Keratinocyte (primary cell): ENCODE data around the gene INAVA. TPM values are rescaled to one million over a fixed set of nuclear protein-coding genes. Genes with fewer than 3 reads are reported as not detected.

ENCODE experiments used
- DNase-seq: peaks from one replicate; pipeline ENCODE4 v3.0.0-alpha.2; 2011; ENCODE audit warnings: low read depth, missing footprints, low spot score
- FAIRE-seq: peaks from 2 replicates; lab custom pipeline; 2011; peaks lifted over from hg19 to GRCh38; lab: Jason Lieb, UNC
- H2AFZ ChIP-seq: 2 replicates; pipeline ENCODE4 v1.6.0; 2012; ENCODE audit warnings: low read length, control low read depth, inconsistent platforms; ENCODE audit not compliant: control insufficient read depth
- H3K27ac ChIP-seq: 2 replicates; pipeline ENCODE4 v1.5.1; 2011; ENCODE audit warnings: low read length; ENCODE audit not compliant: control insufficient read depth, insufficient read depth
- H3K27me3 ChIP-seq: 3 replicates; pipeline ENCODE4 v1.6.0; 2011; ENCODE audit warnings: low read length; ENCODE audit not compliant: control insufficient read depth, insufficient read depth; ENCODE audit errors: extremely low read depth
- H3K36me3 ChIP-seq, 2 experiments: 2 replicates in 1 of 2; 3 replicates in 1 of 2; pipeline ENCODE4 v1.5.1; 2011; ENCODE audit warnings: low read length in 2 of 2, mild to moderate bottlenecking in 1 of 2; ENCODE audit not compliant: control insufficient read depth in 2 of 2, insufficient read depth in 2 of 2; ENCODE audit errors: extremely low read depth in 1 of 2
- H3K4me1 ChIP-seq: 3 replicates; pipeline ENCODE4 v1.5.1; 2011; ENCODE audit warnings: low read length; ENCODE audit not compliant: control insufficient read depth, insufficient read depth; ENCODE audit errors: extremely low read depth
- H3K4me2 ChIP-seq: 3 replicates; pipeline ENCODE4 v1.6.0; 2011; ENCODE audit warnings: low read depth, low read length; ENCODE audit not compliant: control insufficient read depth, insufficient read depth; ENCODE audit errors: extremely low read depth
- H3K4me3 ChIP-seq, 3 experiments: fragments of 200-600 bp in 1 of 3; sonication (generic) in 1 of 3; 2 replicates in 2 of 3; 3 replicates in 1 of 3; pipeline ENCODE4 v1.5.1; 2011 to 2016; ENCODE audit warnings: low read length in 3 of 3, mild to moderate bottlenecking in 3 of 3, control low read depth in 2 of 3, inconsistent platforms in 1 of 3, low read depth in 1 of 3, mixed read lengths in 1 of 3, mixed run types in 1 of 3, moderate library complexity in 1 of 3; ENCODE audit not compliant: control insufficient read depth in 2 of 3, insufficient read depth in 2 of 3; ENCODE audit errors: extremely low read depth in 1 of 3
- H3K79me2 ChIP-seq: 2 replicates; pipeline ENCODE4 v1.6.0; 2012; ENCODE audit warnings: low read length; ENCODE audit not compliant: control insufficient read depth, insufficient read depth
- H3K9ac ChIP-seq: 3 replicates; pipeline ENCODE4 v1.6.0; 2011; ENCODE audit warnings: low read length; ENCODE audit not compliant: control insufficient read depth, insufficient read depth; ENCODE audit errors: extremely low read depth
- H3K9me1 ChIP-seq: 3 replicates; pipeline ENCODE4 v1.6.0; 2011; ENCODE audit warnings: low read length; ENCODE audit not compliant: control insufficient read depth, insufficient read depth; ENCODE audit errors: extremely low read depth
- H3K9me3 ChIP-seq: 2 replicates; pipeline ENCODE4 v1.5.1; 2012; ENCODE audit warnings: low read depth, low read length; ENCODE audit not compliant: control insufficient read depth
- H4K20me1 ChIP-seq: 3 replicates; pipeline ENCODE4 v1.6.0; 2011; ENCODE audit warnings: low read length; ENCODE audit not compliant: control insufficient read depth, insufficient read depth; ENCODE audit errors: extremely low read depth
- EZH2 ChIP-seq: IDR thresholded peaks from one replicate; pipeline ENCODE4 v1.6.1; 2012; ENCODE audit warnings: inconsistent platforms, mild to moderate bottlenecking, low read length, moderate library complexity
- dilution Hi-C: fragments of 300-500 bp; cut with MboI; formaldehyde crosslinking; loops from one replicate; pipeline ENCODE4 v1.7.0; 2020; ENCODE audit warnings: low sequenced_read_pairs; ENCODE audit not compliant: extremely low pct_ligation_motif_present
- polyA plus RNA-seq, 5 experiments: library from polyadenylated mRNA; depleted of rRNA in 3 of 5; stranded (reverse) in 3 of 5; stranded (forward) in 1 of 5; unstranded in 1 of 5; fragments of >200 nt; gene quantifications; 1 replicate in 1 of 5; 2 replicates in 3 of 5; 3 replicates in 1 of 5; pipeline versions ENCODE4 v1.2.1 to v1.2.3, GENCODE V29; 2011 to 2012; ENCODE audit warnings: missing spikeins in 2 of 5, low read depth in 1 of 5, low replicate concordance in 1 of 5
- TF ChIP-seq, protein P1 (sequence below), 3 experiments: IDR thresholded peaks in 1 of 3; conservative IDR thresholded peaks in 1 of 3; optimal IDR thresholded peaks in 1 of 3; 2 replicates in 2 of 3; 3 replicates in 1 of 3; pipeline versions ENCODE3 to v1.5.1; 2011; ENCODE audit warnings: low read length in 3 of 3, mild to moderate bottlenecking in 3 of 3, moderate library complexity in 2 of 3, control low read depth in 1 of 3, inconsistent platforms in 1 of 3; ENCODE audit not compliant: insufficient read depth in 2 of 3; ENCODE audit errors: extremely low read depth in 1 of 3

INAVA gene
- polyA plus RNA-seq, 1 donor (not counting 4 experiments of a cell fraction or from before 2014, with no cell fraction given), result 12.5 TPM

DNA sequence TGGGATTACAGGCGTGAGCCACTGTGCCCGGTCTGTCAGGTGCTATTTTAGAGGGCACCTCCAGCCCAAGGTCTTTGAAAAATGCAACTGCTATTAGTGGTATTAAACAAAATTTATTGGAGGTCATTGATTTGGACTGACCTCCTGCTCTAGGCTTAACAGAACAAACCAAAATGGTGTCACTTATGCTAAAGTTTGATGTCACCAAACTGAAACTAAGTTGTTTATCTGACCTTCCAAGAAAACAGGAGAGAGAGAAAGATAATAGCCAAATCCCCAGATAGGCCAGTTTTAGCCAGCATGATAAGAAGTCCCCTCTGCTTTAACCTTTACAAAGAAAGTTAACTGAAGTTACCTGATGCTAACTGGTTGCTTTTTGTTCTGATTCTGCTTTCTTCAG is 8.1 kb upstream of the INAVA start:
- dilution Hi-C loops, result no loop called here
- H3K9me1 ChIP-seq, result no peaks in the 10 kb centered on the region
- no peak overlapping the region for H2AFZ ChIP-seq
- H3K9me3 ChIP-seq, result no peaks in the 10 kb centered on the region
- H3K4me3 ChIP-seq, result no peak overlapping the region
- H3K79me2 ChIP-seq, result no peaks in the 10 kb centered on the region
- no peak for DNase-seq
- no peaks in the 10 kb centered on the region for H3K27me3 ChIP-seq
- H3K27ac ChIP-seq, result no peak overlapping the region
- no peak for FAIRE-seq
- H3K36me3 ChIP-seq, result no peaks in the 10 kb centered on the region
- no peaks in the 10 kb centered on the region for H4K20me1 ChIP-seq
- H3K4me2 ChIP-seq, result no peak overlapping the region
- peaks cover 2% of the 10 kb centered on the region for H3K4me1 ChIP-seq
- TF ChIP-seq, protein P1, sequence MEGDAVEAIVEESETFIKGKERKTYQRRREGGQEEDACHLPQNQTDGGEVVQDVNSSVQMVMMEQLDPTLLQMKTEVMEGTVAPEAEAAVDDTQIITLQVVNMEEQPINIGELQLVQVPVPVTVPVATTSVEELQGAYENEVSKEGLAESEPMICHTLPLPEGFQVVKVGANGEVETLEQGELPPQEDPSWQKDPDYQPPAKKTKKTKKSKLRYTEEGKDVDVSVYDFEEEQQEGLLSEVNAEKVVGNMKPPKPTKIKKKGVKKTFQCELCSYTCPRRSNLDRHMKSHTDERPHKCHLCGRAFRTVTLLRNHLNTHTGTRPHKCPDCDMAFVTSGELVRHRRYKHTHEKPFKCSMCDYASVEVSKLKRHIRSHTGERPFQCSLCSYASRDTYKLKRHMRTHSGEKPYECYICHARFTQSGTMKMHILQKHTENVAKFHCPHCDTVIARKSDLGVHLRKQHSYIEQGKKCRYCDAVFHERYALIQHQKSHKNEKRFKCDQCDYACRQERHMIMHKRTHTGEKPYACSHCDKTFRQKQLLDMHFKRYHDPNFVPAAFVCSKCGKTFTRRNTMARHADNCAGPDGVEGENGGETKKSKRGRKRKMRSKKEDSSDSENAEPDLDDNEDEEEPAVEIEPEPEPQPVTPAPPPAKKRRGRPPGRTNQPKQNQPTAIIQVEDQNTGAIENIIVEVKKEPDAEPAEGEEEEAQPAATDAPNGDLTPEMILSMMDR (optimal IDR thresholded peaks at IDR 0.05 in 1 of 3, IDR thresholded peaks at IDR 0.05 in 1 of 3, conservative IDR thresholded peaks at IDR 0.05 in 1 of 3; ENCODE audit: extremely low read depth in 1 of 3, insufficient read depth in 2 of 3, low read length in 3 of 3), result no peak
- no peak overlapping the region for H3K9ac ChIP-seq

DNA sequence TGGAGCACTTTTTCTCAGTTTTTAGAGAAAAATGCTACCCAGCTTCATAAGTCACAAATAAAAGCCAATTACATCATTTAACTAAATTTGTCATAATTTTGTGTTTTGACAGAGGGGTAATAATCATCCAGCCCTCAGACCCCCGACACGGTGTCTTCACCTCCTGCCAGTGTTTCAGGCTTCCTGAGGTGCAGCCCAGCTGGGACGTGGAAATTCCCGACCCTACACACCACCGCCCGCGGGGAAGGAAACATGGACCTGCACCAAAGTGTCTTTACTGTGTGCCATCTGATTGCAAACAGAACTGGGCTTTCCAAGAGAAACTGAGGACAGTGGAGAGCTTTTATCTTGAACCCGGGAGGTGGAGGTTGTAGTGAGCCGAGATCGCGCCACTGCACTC is 7.7 kb upstream of the INAVA start:
- TF ChIP-seq EZH2, result no peak
- TF ChIP-seq, protein P1 (optimal IDR thresholded peaks at IDR 0.05 in 1 of 3, IDR thresholded peaks at IDR 0.05 in 1 of 3, conservative IDR thresholded peaks at IDR 0.05 in 1 of 3; ENCODE audit: extremely low read depth in 1 of 3, insufficient read depth in 2 of 3, low read length in 3 of 3), result no peak
- dilution Hi-C loops, result no loop called here
- Histone ChIP-seq H3K27me3 (no peaks in the 10 kb centered on the region), H4K20me1 (no peaks in the 10 kb centered on the region), H2AFZ (no peak overlapping the region), H3K36me3 (no peaks in the 10 kb centered on the region), H3K4me2 (no peak overlapping the region), H3K9me3 (no peaks in the 10 kb centered on the region), H3K4me1 (peaks cover 4% of the 10 kb centered on the region), H3K4me3 (no peak overlapping the region), H3K9ac (no peak overlapping the region), H3K9me1 (no peaks in the 10 kb centered on the region), H3K27ac (no peak overlapping the region), H3K79me2 (no peaks in the 10 kb centered on the region)
- FAIRE-seq (no peak), DNase-seq (no peak)
